IMR-90 (cell line): Measurements from ENCODE around the gene TSPO. TPM values are rescaled to one million over a fixed set of nuclear protein-coding genes. Genes with fewer than 3 reads are reported as not detected.

Experiments used
- ATAC-seq: fragments of 200-7000 bp; cut with Tn5 transposase; 2 replicates; pipeline ENCODE4 v1.9.1; 2020; ENCODE audit warnings: low read depth, mild to moderate bottlenecking, moderate library complexity
- BruUV-seq: library from RNA; stranded (reverse); fragments of 400-500 nt; replicated peaks from 2 replicates; lab custom pipeline; 2021; lab: Mats Ljungman, UMichigan
- CTCF ChIA-PET: fragments of 300-600 bp; formaldehyde crosslinking; extraction: SDS; loops from one replicate; lab custom pipeline; 2021; ENCODE audit warnings: antibody characterized with exemption; lab: Yijun Ruan, JAX
- POLR2A ChIA-PET: fragments of 300-600 bp; sonication (Branson Sonifier 250); formaldehyde crosslinking; loops from one replicate; lab custom pipeline; 2022; ENCODE audit warnings: antibody characterized with exemption; ENCODE audit not compliant: unreplicated experiment; lab: Charles Lee
- DNase-seq: peaks from one replicate; pipeline ENCODE4 v3.0.0; 2013
- H2AFZ ChIP-seq: replicated peaks from 2 replicates; pipeline ENCODE3; 2013; ENCODE audit warnings: low read length, mild to moderate bottlenecking; ENCODE audit not compliant: poor library complexity
- H2AK5ac ChIP-seq: 2 replicates; pipeline ENCODE4 v1.6.1; 2013; ENCODE audit warnings: low read depth, low read length, inconsistent platforms
- H2AK9ac ChIP-seq: replicated peaks from 2 replicates; pipeline ENCODE3; 2013; ENCODE audit warnings: mild to moderate bottlenecking, low read depth, low read length, moderate library complexity; ENCODE audit not compliant: poor library complexity
- H2BK120ac ChIP-seq: 2 replicates; pipeline ENCODE4 v1.6.1; 2013; ENCODE audit warnings: low read depth, low read length, inconsistent platforms
- H2BK15ac ChIP-seq: 3 replicates; pipeline ENCODE4 v1.6.1; 2013; ENCODE audit warnings: low read depth, low read length, inconsistent platforms
- H2BK20ac ChIP-seq: 2 replicates; pipeline ENCODE4 v1.6.1; 2013; ENCODE audit warnings: low read depth, mild to moderate bottlenecking, inconsistent platforms, low read length, moderate library complexity
- H2BK5ac ChIP-seq: 2 replicates; pipeline ENCODE4 v1.6.1; 2013; ENCODE audit warnings: mild to moderate bottlenecking, low read depth, low read length, inconsistent platforms; ENCODE audit not compliant: poor library complexity, severe bottlenecking
- H3K14ac ChIP-seq: replicated peaks from 2 replicates; pipeline ENCODE4 v1.6.1; 2013; ENCODE audit warnings: low read depth, low read length, inconsistent platforms
- H3K18ac ChIP-seq: 2 replicates; pipeline ENCODE4 v1.6.1; 2013; ENCODE audit warnings: low read depth, low read length, control low read depth
- H3K23ac ChIP-seq: 2 replicates; pipeline ENCODE4 v1.6.1; 2013; ENCODE audit warnings: low read depth, low read length, inconsistent platforms
- H3K27ac ChIP-seq: 2 replicates; pipeline ENCODE4 v1.5.1; 2013; ENCODE audit warnings: mild to moderate bottlenecking, control low read depth, low read length; ENCODE audit not compliant: insufficient read depth
- H3K27me3 ChIP-seq: 2 replicates; pipeline ENCODE4 v1.6.1; 2013; ENCODE audit warnings: low read length; ENCODE audit not compliant: control insufficient read depth, insufficient read depth
- H3K36me3 ChIP-seq: 2 replicates; pipeline ENCODE4 v1.6.1; 2013; ENCODE audit warnings: low read length, mixed read lengths; ENCODE audit not compliant: control insufficient read depth, insufficient read depth
- H3K4ac ChIP-seq: 2 replicates; pipeline ENCODE4 v1.6.1; 2013; ENCODE audit warnings: low read depth, low read length, inconsistent platforms
- H3K4me1 ChIP-seq: 2 replicates; pipeline ENCODE4 v1.6.1; 2013; ENCODE audit warnings: low read length, mixed read lengths; ENCODE audit not compliant: control insufficient read depth, insufficient read depth
- H3K4me2 ChIP-seq: 2 replicates; pipeline ENCODE4 v1.6.1; 2013; ENCODE audit warnings: low read depth, mild to moderate bottlenecking, control low read depth, low read length, moderate library complexity
- H3K4me3 ChIP-seq: 2 replicates; pipeline ENCODE4 v1.5.1; 2013; ENCODE audit warnings: low read depth, mild to moderate bottlenecking, control low read depth, low read length, moderate library complexity; ENCODE audit not compliant: insufficient read depth
- H3K56ac ChIP-seq: 2 replicates; pipeline ENCODE4 v1.6.1; 2013; ENCODE audit warnings: low read length, inconsistent platforms; ENCODE audit not compliant: insufficient read depth; ENCODE audit errors: extremely low read depth
- H3K79me1 ChIP-seq, 2 experiments: 2 replicates each; pipeline ENCODE4 v1.6.1; 2013; ENCODE audit warnings: low read length in 2 of 2, inconsistent platforms in 1 of 2, low read depth in 1 of 2
- H3K9ac ChIP-seq: 2 replicates; pipeline ENCODE4 v1.6.1; 2013; ENCODE audit warnings: low read depth, low read length, control low read depth
- H3K9me1 ChIP-seq: 2 replicates; pipeline ENCODE4 v1.6.1; 2013; ENCODE audit warnings: low read length, inconsistent platforms; ENCODE audit not compliant: insufficient read depth
- H3K9me3 ChIP-seq: 2 replicates; pipeline ENCODE4 v1.6.1; 2013; ENCODE audit warnings: low read length; ENCODE audit not compliant: control insufficient read depth, insufficient read depth
- H4K20me1 ChIP-seq: 2 replicates; pipeline ENCODE4 v1.6.1; 2013; ENCODE audit warnings: low read length, inconsistent platforms; ENCODE audit not compliant: insufficient read depth
- H4K5ac ChIP-seq: 2 replicates; pipeline ENCODE4 v1.6.1; 2013; ENCODE audit warnings: mild to moderate bottlenecking, low read depth, low read length, control low read depth
- H4K8ac ChIP-seq, 2 experiments: 2 replicates each; pipeline ENCODE4 v1.6.1; 2013; ENCODE audit warnings: low read depth in 2 of 2, low read length in 2 of 2, control low read depth in 1 of 2, inconsistent platforms in 1 of 2
- H4K91ac ChIP-seq: 2 replicates; pipeline ENCODE4 v1.6.1; 2013; ENCODE audit warnings: low read depth, low read length, inconsistent platforms; ENCODE audit not compliant: insufficient read depth
- BHLHE40 ChIP-seq: fragments of 150-350 bp; IDR thresholded peaks from 2 replicates; pipeline ENCODE4 v1.6.1; 2016; ENCODE audit warnings: mild to moderate bottlenecking, low read depth, low read length
- CEBPB ChIP-seq: IDR thresholded peaks from 2 replicates; pipeline ENCODE4 v1.6.1; 2012; ENCODE audit warnings: low read depth, low read length, improper control_type of control experiment
- CHD1 ChIP-seq: IDR thresholded peaks from 2 replicates; pipeline ENCODE4 v1.6.1; 2012; ENCODE audit warnings: low read depth, low read length, improper control_type of control experiment
- FOS ChIP-seq: fragments of 150-350 bp; IDR thresholded peaks from 2 replicates; pipeline ENCODE4 v1.6.1; 2016; ENCODE audit warnings: low read depth, low read length
- MAFK ChIP-seq: IDR thresholded peaks from 2 replicates; pipeline ENCODE4 v1.6.1; 2012; ENCODE audit warnings: low read depth, low read length, improper control_type of control experiment
- MAZ ChIP-seq: IDR thresholded peaks from 2 replicates; pipeline ENCODE4 v1.6.1; 2012; ENCODE audit warnings: low read depth, mild to moderate bottlenecking, low read length, improper control_type of control experiment, moderate library complexity, borderline replicate concordance
- MXI1 ChIP-seq: IDR thresholded peaks from 2 replicates; pipeline ENCODE4 v1.6.1; 2012; ENCODE audit warnings: low read depth, mild to moderate bottlenecking, low read length, moderate library complexity, borderline replicate concordance
- NFE2L2 ChIP-seq: fragments of 150-350 bp; IDR thresholded peaks from 2 replicates; pipeline ENCODE4 v1.6.1; 2016; ENCODE audit warnings: low read depth, mild to moderate bottlenecking, low read length
- POLR2A ChIP-seq: IDR thresholded peaks from 2 replicates; pipeline ENCODE4 v1.6.1; 2012; ENCODE audit warnings: mild to moderate bottlenecking, low read depth, low read length
- RAD21 ChIP-seq: IDR thresholded peaks from 2 replicates; pipeline ENCODE4 v1.6.1; 2012; ENCODE audit warnings: low read length, improper control_type of control experiment
- RCOR1 ChIP-seq: IDR thresholded peaks from 2 replicates; pipeline ENCODE4 v1.6.1; 2012; ENCODE audit warnings: mild to moderate bottlenecking, low read length, improper control_type of control experiment; ENCODE audit not compliant: insufficient replicate concordance
- SMC3 ChIP-seq: fragments of 150-350 bp; IDR thresholded peaks from 2 replicates; pipeline ENCODE4 v1.6.1; 2016; ENCODE audit warnings: low read depth, mild to moderate bottlenecking, antibody characterized with exemption, low read length, moderate library complexity
- WGBS, 2 experiments: methylation state at CpG; one replicate each; pipeline versions ENCODE4 v1.1.5 to v1.1.7; 2013; ENCODE audit warnings: missing lambda C conversion rate in 2 of 2; ENCODE audit not compliant: insufficient read length in 1 of 2; ENCODE audit errors: extremely low coverage in 2 of 2; 5-methylcytosine and 5-hydroxymethylcytosine counted together
- dilution Hi-C: fragments of 300-500 bp; cut with HindIII; formaldehyde crosslinking; loops from one replicate; pipeline ENCODE4 v1.14.3; 2018; ENCODE audit warnings: low sequenced_read_pairs; ENCODE audit not compliant: unreplicated experiment
- in situ Hi-C: fragments of 300-500 bp; cut with MboI; formaldehyde crosslinking; loops from 3 replicates; pipeline ENCODE4 v1.14.3; 2019; ENCODE audit warnings: low sequenced_read_pairs, inconsistent platforms, mixed read lengths
- intact Hi-C: fragments of 100-400 bp; cut with micrococcal nuclease; formaldehyde crosslinking; loops from 2 replicates; pipeline ENCODE4 v1.10.0; 2022
- polyA plus RNA-seq, 3 experiments: library from polyadenylated mRNA; depleted of rRNA; stranded (reverse); fragments of >200 nt; gene quantifications; 2 replicates each; pipeline ENCODE4 v1.2.3, GENCODE V29; 2012; ENCODE audit warnings: low replicate concordance in 1 of 3
- total RNA-seq: library from RNA; depleted of rRNA; stranded (reverse); fragments of >200 nt; gene quantifications from 2 replicates; pipeline ENCODE4 v1.2.3, GENCODE V29; 2012
- TF ChIP-seq, protein P1 (sequence below): conservative IDR thresholded peaks from 2 replicates; pipeline ENCODE4 v1.5.1; 2012; ENCODE audit warnings: mild to moderate bottlenecking, low read depth, low read length, improper control_type of control experiment
- TF ChIP-seq, protein P2 (sequence below): fragments of 150-350 bp; IDR thresholded peaks from 2 replicates; pipeline ENCODE4 v1.6.1; 2017; ENCODE audit warnings: mild to moderate bottlenecking, antibody characterized with exemption, low read length, low read depth
- TF ChIP-seq, protein P3 (sequence below): fragments of 150-350 bp; IDR thresholded peaks from 2 replicates; pipeline ENCODE4 v1.6.1; 2016; ENCODE audit warnings: low read depth, mild to moderate bottlenecking, low read length, moderate library complexity, borderline replicate concordance

The TSPO gene
- total and polyA plus RNA-seq, 2 of the 4 experiments (the other 2 are of a cell fraction) = 115 to 297 TPM

DNA sequence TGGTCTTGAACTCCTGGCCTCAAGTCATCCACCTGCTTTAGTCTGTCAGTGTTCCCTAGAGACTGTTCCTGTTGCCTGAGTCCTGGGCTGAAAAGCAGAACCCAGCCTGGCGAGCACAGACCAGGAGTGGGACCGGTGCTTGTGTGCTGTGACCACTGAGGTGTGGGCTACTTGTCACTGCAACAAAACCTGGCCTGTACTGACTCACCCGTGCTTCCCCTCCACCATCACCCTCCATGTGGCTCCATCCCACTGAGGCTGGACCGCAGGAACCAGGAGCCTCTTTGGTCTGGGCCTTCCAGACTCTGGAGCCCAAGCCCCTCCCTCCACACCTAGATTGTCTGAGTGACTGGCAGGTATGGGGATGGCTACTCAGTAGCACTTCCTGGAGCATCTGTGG lies 16.8 kb upstream of the TSPO start:
- no peak overlapping the region for H2BK20ac ChIP-seq

More for the DNA sequence above, 16.8 kb upstream of the TSPO start:
- Histone ChIP-seq H2BK15ac (no peak overlapping the region), H4K91ac (no peak overlapping the region), H2AK9ac (no peak overlapping the region), H3K36me3 (peaks cover 43% of the 10 kb centered on the region), H3K4ac (no peak overlapping the region), H3K4me3 (no peak overlapping the region), H4K20me1 (no peaks in the 10 kb centered on the region; the same call in 1 of the 2 replicates), H3K9me1 (no peaks in the 10 kb centered on the region), H3K56ac (no peak overlapping the region), H3K14ac (no peak overlapping the region), H2AK5ac (no peak overlapping the region), H4K8ac (no peak overlapping the region), H2BK5ac (no peak overlapping the region), H3K27ac (no peak overlapping the region), H3K23ac (no peak overlapping the region), H3K27me3 (no peaks in the 10 kb centered on the region), H3K9me3 (no peaks in the 10 kb centered on the region), H2AFZ (no peak overlapping the region), H2BK120ac (no peak overlapping the region), H3K4me2 (no peak overlapping the region), H3K9ac (no peak overlapping the region), H3K4me1 (no peaks in the 10 kb centered on the region), H3K79me1 (peaks cover 0 to 5% of the 10 kb centered on the region in 2 experiments; a peak in 1 of 4 replicates), H3K18ac (no peak overlapping the region), H4K5ac (no peak overlapping the region)
- DNase-seq (no peak), ATAC-seq (no peak)
- in situ Hi-C loops (no loop called here), dilution Hi-C loops (no loop called here), intact Hi-C loops (no loop called here)
- TF ChIP-seq, protein P1, sequence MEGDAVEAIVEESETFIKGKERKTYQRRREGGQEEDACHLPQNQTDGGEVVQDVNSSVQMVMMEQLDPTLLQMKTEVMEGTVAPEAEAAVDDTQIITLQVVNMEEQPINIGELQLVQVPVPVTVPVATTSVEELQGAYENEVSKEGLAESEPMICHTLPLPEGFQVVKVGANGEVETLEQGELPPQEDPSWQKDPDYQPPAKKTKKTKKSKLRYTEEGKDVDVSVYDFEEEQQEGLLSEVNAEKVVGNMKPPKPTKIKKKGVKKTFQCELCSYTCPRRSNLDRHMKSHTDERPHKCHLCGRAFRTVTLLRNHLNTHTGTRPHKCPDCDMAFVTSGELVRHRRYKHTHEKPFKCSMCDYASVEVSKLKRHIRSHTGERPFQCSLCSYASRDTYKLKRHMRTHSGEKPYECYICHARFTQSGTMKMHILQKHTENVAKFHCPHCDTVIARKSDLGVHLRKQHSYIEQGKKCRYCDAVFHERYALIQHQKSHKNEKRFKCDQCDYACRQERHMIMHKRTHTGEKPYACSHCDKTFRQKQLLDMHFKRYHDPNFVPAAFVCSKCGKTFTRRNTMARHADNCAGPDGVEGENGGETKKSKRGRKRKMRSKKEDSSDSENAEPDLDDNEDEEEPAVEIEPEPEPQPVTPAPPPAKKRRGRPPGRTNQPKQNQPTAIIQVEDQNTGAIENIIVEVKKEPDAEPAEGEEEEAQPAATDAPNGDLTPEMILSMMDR = no peak
- TF ChIP-seq, protein P2, sequence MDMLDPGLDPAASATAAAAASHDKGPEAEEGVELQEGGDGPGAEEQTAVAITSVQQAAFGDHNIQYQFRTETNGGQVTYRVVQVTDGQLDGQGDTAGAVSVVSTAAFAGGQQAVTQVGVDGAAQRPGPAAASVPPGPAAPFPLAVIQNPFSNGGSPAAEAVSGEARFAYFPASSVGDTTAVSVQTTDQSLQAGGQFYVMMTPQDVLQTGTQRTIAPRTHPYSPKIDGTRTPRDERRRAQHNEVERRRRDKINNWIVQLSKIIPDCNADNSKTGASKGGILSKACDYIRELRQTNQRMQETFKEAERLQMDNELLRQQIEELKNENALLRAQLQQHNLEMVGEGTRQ = no peak
- TF ChIP-seq NFE2L2 (no peak), RAD21 (no peak), CEBPB (no peak), POLR2A (no peak), MAFK (no peak), FOS (no peak), CHD1 (no peak), MXI1 (no peak), BHLHE40 (no peak), SMC3 (no peak), MAZ (no peak), RCOR1 (no peak)
- TF ChIP-seq, protein P3, sequence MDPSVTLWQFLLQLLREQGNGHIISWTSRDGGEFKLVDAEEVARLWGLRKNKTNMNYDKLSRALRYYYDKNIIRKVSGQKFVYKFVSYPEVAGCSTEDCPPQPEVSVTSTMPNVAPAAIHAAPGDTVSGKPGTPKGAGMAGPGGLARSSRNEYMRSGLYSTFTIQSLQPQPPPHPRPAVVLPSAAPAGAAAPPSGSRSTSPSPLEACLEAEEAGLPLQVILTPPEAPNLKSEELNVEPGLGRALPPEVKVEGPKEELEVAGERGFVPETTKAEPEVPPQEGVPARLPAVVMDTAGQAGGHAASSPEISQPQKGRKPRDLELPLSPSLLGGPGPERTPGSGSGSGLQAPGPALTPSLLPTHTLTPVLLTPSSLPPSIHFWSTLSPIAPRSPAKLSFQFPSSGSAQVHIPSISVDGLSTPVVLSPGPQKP = no peak
- 92% methylated on average over 2 of the region's 4 CpGs; no CpG with 5 or more reads in 1 of the 2 experiments for WGBS, 2 experiments
- BruUV-seq = no TSS peak
- CTCF ChIA-PET = no interaction called here
- POLR2A ChIA-PET = no interaction called here
